Brain microvascular endothelial cell (primary cell): ENCODE data around the gene LMF2.
A peak's percentile ranks its signal among the peaks of the same experiment; 100 is the strongest.

Experiments
- DNase-seq: peaks from one replicate; pipeline ENCODE4 v3.0.0-alpha.2; 2020
- H3K27ac ChIP-seq: fragments of 250-450 bp; sonication (Bioruptor Pico); 2 replicates; pipeline ENCODE4 v1.5.1; 2020; ENCODE audit warnings: mild to moderate bottlenecking, moderate library complexity
- H3K27me3 ChIP-seq: fragments of 250-450 bp; sonication (Bioruptor Pico); replicated peaks from 2 replicates; pipeline ENCODE4 v1.5.1; 2020; ENCODE audit warnings: mild to moderate bottlenecking
- H3K36me3 ChIP-seq: fragments of 250-450 bp; sonication (Bioruptor Pico); replicated peaks from 2 replicates; pipeline ENCODE4 v1.5.1; 2020; ENCODE audit warnings: mild to moderate bottlenecking
- H3K4me3 ChIP-seq: 2 replicates; pipeline ENCODE4 v1.5.1; 2011; ENCODE audit warnings: low read depth, mild to moderate bottlenecking, control low read depth, low read length, moderate library complexity
- CTCF ChIP-seq: IDR thresholded peaks from 2 replicates; pipeline ENCODE4 v1.5.1; 2011; ENCODE audit warnings: low read depth, mild to moderate bottlenecking, moderate library complexity, low read length, control low read depth, inconsistent platforms; ENCODE audit errors: missing control alignments
- in situ Hi-C: cut with HindIII; loops from 2 replicates; pipeline ENCODE4 v1.10.0; 2017; ENCODE audit warnings: low sequenced_read_pairs, low pct_ligation_motif_present

LMF2 gene

GRCh38 chr22:50498322-50498890, 9.1 kb downstream of the LMF2 start:
- H3K36me3 ChIP-seq: peaks cover 9% of the 10 kb centered on the region
- H3K27ac ChIP-seq: no peak overlapping the region
- no peaks in the 10 kb centered on the region for H3K27me3 ChIP-seq
- in situ Hi-C loops: no loop called here
- no peak overlapping the region for H3K4me3 ChIP-seq
- DNase-seq: peak; percentile 48
- peak; percentile 87 for TF ChIP-seq CTCF

DNA sequence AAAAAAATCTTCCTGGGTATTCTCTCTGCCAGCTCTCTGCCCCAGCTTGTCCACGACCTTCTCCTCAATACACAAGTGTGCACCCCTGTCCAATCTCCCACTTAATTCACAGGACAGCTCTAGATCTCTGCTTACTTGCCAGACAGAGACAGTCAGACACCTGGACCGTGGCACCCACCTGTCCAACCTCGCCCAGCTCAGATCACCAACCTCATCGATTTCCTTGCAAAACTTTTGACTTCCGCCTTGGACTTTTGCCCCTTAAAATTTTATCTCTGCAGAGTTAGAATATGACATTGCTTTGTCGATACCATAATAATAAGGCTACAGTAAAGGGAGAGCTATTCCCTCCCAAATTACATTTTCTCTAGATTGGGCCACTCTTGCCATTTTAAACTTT, 10.4 kb downstream of the LMF2 start:
- H3K27me3 ChIP-seq: no peaks in the 10 kb centered on the region
- H3K36me3 ChIP-seq: no peaks in the 10 kb centered on the region
- H3K27ac ChIP-seq: no peak overlapping the region
- DNase-seq: no peak
- no peak overlapping the region for H3K4me3 ChIP-seq
- no peak for TF ChIP-seq CTCF
- in situ Hi-C loops: no loop called here

- no peak overlapping the region for H3K4me3 ChIP-seq
- H3K27ac ChIP-seq: no peak overlapping the region
- H3K36me3 ChIP-seq: no peaks in the 10 kb centered on the region
- H3K27me3 ChIP-seq: no peaks in the 10 kb centered on the region
- no peak for TF ChIP-seq CTCF
- in situ Hi-C loops: no loop called here
- DNase-seq: no peak
Measured at GRCh38 chr22:50490531-50491308, 16.8 kb downstream of the LMF2 start.

DNA sequence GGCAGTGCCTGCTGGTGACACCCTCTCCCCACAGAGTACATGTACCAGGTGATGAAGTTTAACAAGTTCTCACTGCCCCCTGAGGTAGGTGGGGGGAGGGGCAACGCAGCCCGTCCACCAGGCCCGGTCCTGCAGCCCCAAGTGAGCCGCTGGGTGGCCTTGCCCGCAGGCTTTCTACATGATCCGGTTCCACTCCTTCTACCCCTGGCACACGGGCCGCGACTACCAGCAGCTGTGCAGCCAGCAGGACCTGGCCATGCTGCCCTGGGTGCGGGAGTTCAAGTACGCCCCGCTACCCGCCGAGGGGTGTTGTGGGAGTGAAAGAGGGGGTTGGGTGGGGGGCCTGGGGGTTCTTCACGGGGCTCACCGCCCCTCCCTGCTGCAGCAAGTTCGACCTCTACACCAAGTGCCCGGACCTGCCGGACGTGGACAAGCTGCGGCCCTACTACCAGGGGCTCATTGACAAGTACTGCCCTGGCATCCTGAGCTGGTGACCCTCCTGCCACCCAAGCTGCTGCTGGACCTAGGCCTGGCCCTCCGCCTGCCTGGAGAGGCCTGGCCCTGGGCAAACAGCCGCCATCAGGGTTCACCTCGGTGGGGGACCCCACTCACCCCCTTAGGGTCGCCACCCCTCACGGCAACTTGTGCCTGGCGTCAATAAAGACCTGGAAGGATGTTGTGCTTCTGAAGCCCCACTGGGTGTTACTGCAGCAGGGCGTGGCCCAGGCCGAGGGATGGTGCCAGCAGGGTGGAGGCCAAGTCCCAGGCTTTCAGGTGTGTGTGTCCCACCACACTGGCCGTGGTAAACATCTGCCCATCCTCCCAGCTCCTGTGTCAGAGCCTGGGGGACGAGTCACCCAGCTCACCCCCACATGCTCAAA, 17.9 kb downstream of the LMF2 start:
- Histone ChIP-seq H3K4me3 (no peak overlapping the region), H3K27me3 (no peaks in the 10 kb centered on the region), H3K36me3 (no peaks in the 10 kb centered on the region), H3K27ac (no peak overlapping the region)
- in situ Hi-C loops: no loop called here
- TF ChIP-seq CTCF: no peak
- DNase-seq: no peak

- no peak for TF ChIP-seq CTCF
- Histone ChIP-seq H3K36me3 (no peaks in the 10 kb centered on the region), H3K4me3 (no peak overlapping the region), H3K27ac (no peak overlapping the region), H3K27me3 (no peaks in the 10 kb centered on the region)
- no peak for DNase-seq
- in situ Hi-C loops: no loop called here
Measured at GRCh38 chr22:50488886-50489285, 18.6 kb downstream of the LMF2 start.
